Measurements from ENCODE around the gene PLA2G6. TPM values are rescaled to one million over a fixed set of nuclear protein-coding genes. Genes with fewer than 3 reads are reported as not detected.

Gene PLA2G6
- total RNA-seq, 2 experiments from 2014 or later: 48.8 to 50.2 TPM

- Mint-ChIP-seq H3K27ac (no peak overlapping the region), H3K4me3 (no peak overlapping the region), H3K27me3 (peaks cover 10% of the 10 kb centered on the region), H3K4me1 (ENCODE audit: low read depth) (peaks cover 3% of the 10 kb centered on the region), H3K36me3 (ENCODE audit: low read depth) (peaks cover 32% of the 10 kb centered on the region), H3K9me3 (no peaks in the 10 kb centered on the region)
- ChIA-PET CTCF (no interaction called here), POLR2A (no interaction called here)
- ATAC-seq (ENCODE audit: poor library complexity) (no peak), DNase-seq (no peak)
- intact Hi-C loops (cut with DNase I, micrococcal nuclease): no loop called here
- Histone ChIP-seq H3K27me3 (ENCODE audit: control insufficient read depth in 1 of 2, insufficient read depth in 2 of 2, low read length in 2 of 2) (peaks cover 0 to 3% of the 10 kb centered on the region in 2 experiments), H3K36me3 (ENCODE audit: insufficient read depth, low read length) (peaks cover 45% of the 10 kb centered on the region), H3K4me3 (ENCODE audit: low read length) (no peak overlapping the region), H3K27ac (ENCODE audit: low read depth in 1 of 2, low read length in 2 of 2) (no peak overlapping the region), H3K9me3 (ENCODE audit: control insufficient read depth in 1 of 2, insufficient read depth in 1 of 2, low read length in 2 of 2) (no peaks in the 10 kb centered on the region), H3K4me1 (ENCODE audit: insufficient read depth, low read length) (no peaks in the 10 kb centered on the region)
- TF ChIP-seq CTCF (IDR thresholded peaks at IDR 0.05): no peak
Observed at GRCh38 chr22:38075105-38075825, 106.4 kb downstream of the PLA2G6 start.

GRCh38 chr22:38074181-38075104 is 107.2 kb downstream of the PLA2G6 start:
- Mint-ChIP-seq H3K27me3 (peaks cover 2% of the 10 kb centered on the region), H3K9me3 (no peaks in the 10 kb centered on the region), H3K36me3 (ENCODE audit: low read depth) (peaks cover 38% of the 10 kb centered on the region), H3K27ac (no peak overlapping the region), H3K4me1 (ENCODE audit: low read depth) (no peaks in the 10 kb centered on the region), H3K4me3 (no peak overlapping the region)
- Histone ChIP-seq H3K27ac (ENCODE audit: low read depth in 1 of 2, low read length in 2 of 2) (no peak overlapping the region), H3K9me3 (ENCODE audit: control insufficient read depth in 1 of 2, insufficient read depth in 1 of 2, low read length in 2 of 2) (no peaks in the 10 kb centered on the region), H3K4me1 (ENCODE audit: insufficient read depth, low read length) (no peaks in the 10 kb centered on the region), H3K4me3 (ENCODE audit: low read length) (no peak overlapping the region), H3K27me3 (ENCODE audit: control insufficient read depth in 1 of 2, insufficient read depth in 2 of 2, low read length in 2 of 2) (no peaks in the 10 kb centered on the region), H3K36me3 (ENCODE audit: insufficient read depth, low read length) (peaks cover 51% of the 10 kb centered on the region)
- CTCF ChIA-PET: no interaction called here
- POLR2A ChIA-PET: no interaction called here
- DNase-seq: no peak
- intact Hi-C loops (cut with DNase I, micrococcal nuclease): no loop called here
- ATAC-seq (ENCODE audit: poor library complexity): no peak
- TF ChIP-seq CTCF (IDR thresholded peaks at IDR 0.05): no peak

GRCh38 chr22:38073150-38074130 is 108.2 kb downstream of the PLA2G6 start:
- POLR2A ChIA-PET: no interaction called here
- Mint-ChIP-seq H3K4me1 (ENCODE audit: low read depth) (no peaks in the 10 kb centered on the region), H3K27me3 (no peaks in the 10 kb centered on the region), H3K36me3 (ENCODE audit: low read depth) (peaks cover 38% of the 10 kb centered on the region), H3K4me3 (no peak overlapping the region), H3K9me3 (no peaks in the 10 kb centered on the region), H3K27ac (no peak overlapping the region)
- Histone ChIP-seq H3K36me3 (ENCODE audit: insufficient read depth, low read length) (peaks cover 57% of the 10 kb centered on the region), H3K4me1 (ENCODE audit: insufficient read depth, low read length) (no peaks in the 10 kb centered on the region), H3K27ac (ENCODE audit: low read depth in 1 of 2, low read length in 2 of 2) (no peak overlapping the region), H3K4me3 (ENCODE audit: low read length) (no peak overlapping the region), H3K9me3 (ENCODE audit: control insufficient read depth in 1 of 2, insufficient read depth in 1 of 2, low read length in 2 of 2) (no peaks in the 10 kb centered on the region), H3K27me3 (ENCODE audit: control insufficient read depth in 1 of 2, insufficient read depth in 2 of 2, low read length in 2 of 2) (no peaks in the 10 kb centered on the region)
- intact Hi-C loops (cut with DNase I, micrococcal nuclease): no loop called here
- TF ChIP-seq CTCF (IDR thresholded peaks at IDR 0.05): no peak
- DNase-seq (no peak), ATAC-seq (ENCODE audit: poor library complexity) (no peak)
- CTCF ChIA-PET: no interaction called here

Data from CD4-positive, alpha-beta T cell (primary cell).